HG03558 (cell line): ENCODE results near the gene WASHC4.

Experiments
- ATAC-seq: cut with Tn5 transposase; IDR thresholded peaks from one replicate; pipeline ENCODE4 v1.9.1; 2021; ENCODE audit warnings: moderate number of reproducible peaks; ENCODE audit not compliant: unreplicated experiment; ENCODE audit errors: extremely low read depth

Gene WASHC4

DNA sequence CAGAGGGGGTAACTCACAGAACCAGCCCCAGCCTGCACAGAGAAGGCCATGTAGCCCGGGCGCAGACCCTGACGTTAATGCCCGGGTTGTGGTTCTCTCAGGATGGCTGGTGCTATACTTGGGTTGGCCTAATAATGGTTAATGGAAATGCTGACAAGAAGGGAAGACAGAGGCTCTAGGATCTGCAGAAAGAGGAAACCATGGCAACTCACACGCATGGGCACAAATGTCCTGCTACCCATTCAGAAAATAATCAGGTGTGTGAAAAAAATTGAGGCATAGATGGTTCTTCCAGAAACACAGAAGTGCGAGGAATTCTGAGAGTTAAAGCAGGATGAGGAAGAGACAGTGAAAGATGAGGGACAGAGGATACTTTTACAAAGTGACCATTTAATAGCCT, 94.7 kb downstream of the WASHC4 start:
- no peak for ATAC-seq

DNA sequence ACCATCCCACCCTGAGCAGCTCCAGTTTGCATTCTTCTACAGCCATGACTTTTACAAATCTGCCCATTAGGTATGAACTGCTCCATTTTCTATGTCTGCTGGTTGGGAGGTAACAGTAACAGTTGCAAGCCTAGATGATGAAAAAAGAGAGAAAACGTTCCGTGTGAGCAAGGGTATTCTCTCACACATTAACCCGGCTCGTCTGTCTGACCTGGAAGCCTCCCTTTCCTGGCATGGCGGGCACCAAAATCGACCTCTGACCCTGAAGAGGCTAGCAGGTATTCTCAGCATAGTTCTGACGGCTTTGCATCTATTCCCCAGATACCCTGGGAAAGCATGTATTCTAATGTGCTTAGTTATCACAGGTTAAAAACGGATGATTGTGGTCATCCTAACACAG, 96.6 kb downstream of the WASHC4 start:
- ATAC-seq: no peak

DNA sequence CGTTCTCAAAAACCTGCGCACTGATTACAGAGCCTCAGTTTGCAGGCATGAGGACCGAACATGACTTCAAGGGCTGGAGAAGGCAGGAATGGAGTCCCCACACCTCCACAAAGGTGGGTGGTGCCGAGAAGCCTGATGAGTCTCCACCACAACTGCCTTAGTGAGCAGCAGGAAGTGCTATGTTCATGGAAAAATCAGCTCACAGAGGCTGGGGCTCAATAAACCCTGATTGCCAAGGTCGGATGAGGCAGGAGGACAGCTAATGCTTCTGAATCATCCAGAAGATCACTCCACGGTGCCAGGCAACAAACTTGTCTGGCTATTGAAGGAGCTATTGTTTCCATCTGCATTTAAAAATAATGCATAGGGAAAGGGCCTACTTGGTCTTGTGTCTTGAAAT, 97.4 kb downstream of the WASHC4 start:
- no peak for ATAC-seq

DNA sequence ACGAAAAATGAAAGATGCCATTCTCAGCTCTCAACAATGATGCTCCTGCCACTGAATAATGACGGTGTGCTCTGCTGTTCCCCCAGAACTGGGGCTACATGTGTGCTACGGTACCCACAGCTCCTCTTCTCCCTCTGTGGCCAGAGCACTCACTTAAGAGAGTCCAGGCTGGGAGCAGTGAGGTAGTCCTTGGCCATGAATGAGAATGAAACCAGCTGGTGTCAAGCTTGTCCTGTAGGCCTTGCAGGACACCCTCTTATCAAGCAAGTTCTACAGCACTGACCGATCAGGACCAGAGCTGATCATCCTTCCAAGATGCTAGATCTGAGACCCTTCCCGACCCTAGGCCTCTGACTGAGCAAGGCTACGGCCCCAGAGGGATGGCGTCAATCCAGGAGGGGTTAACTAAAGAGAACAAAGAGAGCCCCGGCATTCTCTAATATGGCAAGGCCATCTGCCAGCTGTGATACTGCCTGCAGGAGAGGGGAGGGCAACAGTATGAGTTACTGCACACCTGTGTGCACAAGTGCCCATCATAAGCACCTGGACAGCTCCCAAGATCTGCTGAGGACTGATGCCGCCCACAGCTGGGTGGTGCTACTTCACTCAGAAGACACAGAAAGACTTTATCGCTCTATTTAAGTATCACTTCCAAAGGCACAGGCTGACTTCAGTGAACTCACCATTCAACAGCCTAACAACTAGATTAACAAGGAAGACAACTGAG, 98.0 kb downstream of the WASHC4 start:
- no peak for ATAC-seq

DNA sequence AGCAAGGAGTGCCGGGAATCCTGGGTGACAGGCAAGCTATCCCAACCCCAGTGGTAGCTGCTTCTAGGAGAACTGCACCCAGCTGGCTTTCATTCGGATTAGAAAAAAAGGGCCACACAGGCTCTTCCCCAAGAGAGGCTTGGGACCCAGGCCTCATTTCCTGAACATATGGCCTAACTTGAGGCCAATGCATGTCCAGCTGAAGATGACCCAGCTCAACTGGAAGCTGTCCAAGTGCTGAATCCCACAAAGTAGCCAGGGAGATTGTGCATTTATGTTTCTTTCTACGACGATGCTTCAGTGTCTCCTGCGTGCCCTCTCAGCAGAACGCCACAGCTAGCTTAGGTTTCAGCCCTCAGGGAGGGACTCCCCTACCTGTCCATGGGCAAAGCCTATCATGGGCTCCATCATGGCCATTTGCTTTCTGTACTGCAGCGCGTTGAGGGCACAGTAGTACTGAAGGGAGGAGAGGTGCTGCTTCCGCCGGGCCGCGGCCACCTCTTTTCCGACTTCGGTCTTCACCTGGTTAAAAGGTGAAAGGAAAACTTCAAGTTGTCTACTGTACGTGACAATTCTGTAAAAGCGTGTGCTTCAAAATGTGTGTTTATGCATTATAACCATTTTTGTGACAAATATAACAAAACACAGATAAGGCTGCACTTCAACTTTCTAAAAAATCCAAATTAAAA, 99.3 kb downstream of the WASHC4 start:
- no peak for ATAC-seq

DNA sequence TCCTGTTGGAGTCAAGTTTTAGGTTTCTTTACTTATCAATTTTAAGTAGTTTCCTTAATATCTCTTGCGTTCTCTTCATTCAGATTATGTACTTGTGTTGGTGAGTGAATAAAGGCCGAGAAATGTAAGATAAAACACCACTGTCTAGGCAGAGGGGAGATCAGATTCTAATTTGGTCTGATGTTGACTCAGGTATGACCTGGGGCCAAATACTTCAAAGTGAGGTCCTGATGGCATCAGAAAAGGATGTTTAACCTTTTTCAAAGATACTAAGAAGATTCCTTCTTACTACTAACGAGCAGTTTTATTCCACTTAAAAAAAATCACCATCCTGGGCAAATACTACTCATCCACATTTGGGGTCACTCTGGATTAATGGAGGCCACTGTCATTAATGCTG, 101.6 kb downstream of the WASHC4 start:
- no peak for ATAC-seq

DNA sequence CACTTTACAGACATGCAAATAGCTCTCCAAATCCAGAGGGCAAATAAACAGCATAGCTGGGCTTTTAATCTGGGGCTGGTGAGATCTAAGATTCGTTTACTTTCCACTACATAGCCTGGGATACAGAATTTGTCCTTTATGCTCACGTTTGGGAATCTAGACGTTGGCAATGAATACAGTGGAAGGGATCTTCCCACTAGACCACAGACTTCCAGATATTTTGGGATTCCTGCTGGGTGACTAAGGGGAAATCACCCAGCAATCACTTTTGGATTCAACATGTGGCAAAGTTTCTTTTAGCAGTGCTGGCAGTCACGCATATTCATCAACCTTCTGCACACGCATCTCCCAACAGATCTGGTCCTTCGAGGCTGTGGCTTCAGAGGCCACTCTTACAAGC, 104.9 kb downstream of the WASHC4 start:
- ATAC-seq: no peak

DNA sequence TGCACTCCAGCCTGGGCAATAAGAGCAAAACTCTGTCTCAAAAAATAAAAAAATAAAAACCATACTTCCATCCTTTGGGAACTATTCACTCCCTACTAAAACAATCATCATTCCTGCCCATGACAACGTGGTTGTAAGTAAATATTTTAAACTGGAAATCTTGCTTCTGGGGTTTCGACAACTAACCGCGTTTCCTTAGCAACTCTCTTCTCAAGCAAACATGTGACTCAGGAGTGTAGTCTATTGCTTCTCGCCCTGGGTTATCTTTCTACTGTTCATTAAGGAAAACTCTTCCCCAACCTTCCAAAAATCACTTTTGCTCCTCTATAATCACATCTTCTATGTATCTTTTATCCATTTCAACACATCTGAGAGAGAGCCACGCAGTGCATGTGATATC, 106.6 kb downstream of the WASHC4 start:
- ATAC-seq: no peak

DNA sequence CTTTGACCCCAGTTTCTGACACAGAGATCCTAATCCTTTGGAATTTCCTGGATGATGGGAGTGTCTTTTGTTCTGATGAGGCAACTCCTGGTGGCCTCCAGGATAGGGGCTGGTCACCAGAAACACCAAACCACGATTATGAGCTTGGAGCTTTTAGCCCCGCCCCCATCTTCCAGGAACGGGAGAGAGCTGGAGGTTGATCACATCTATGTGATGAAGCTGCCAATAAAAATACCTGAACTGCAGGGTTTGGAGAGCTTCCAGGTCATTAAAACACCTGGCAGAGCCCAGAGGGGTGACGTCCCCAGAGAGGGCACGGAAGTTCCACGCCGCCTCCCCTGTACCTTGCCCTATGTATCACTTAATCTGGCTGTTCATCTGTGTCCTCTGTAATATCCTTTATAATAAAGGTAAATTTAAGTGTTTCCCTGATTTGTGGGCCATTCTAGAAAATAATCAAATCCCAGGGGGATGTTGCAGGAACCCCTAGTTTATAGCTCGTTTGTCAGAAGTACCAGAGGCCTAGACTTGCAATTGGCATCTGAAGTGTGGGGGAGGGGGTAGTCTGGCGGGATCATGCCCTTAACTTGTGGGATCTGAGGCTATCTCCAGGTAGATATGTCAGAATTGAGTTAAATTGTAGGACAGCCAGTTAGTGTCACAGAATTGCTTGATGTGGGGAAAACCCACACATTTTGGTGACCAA, 107.3 kb downstream of the WASHC4 start:
- ATAC-seq: no peak

DNA sequence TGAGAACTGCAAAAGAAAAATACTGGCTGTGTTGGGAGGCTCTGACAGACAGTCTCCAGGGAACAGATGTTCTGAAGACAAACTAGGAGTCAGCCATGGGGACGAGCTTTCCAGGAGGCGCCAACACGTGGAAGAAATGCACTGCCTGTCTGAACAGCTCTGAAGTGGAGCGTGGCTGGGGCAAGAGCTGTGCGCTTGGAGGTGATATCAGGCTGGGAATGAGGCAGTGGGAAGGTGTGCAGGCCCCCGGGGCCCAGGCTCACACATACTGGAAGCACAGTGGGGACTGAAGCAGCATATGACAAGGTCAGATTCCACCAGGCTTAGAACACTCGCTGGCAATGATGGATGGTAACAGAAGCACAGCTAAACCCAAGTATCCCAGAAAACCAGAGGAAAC, 110.9 kb downstream of the WASHC4 start:
- no peak for ATAC-seq
